Stimulated activated CD8-positive, alpha-beta memory T cell treated with anti-CD3 and anti-CD28 coated beads, Interleukin-12 subunit alpha, Interleukin-12 subunit beta, amount 100 ng/mL, for 4 hours (primary cell): ENCODE data around the gene NBEAL2.
"Not testable (repeated sequence)": the region's sequence is repeated elsewhere in the genome, so short reads cannot be mapped to it uniquely, and the experiment has no call there.

ENCODE experiments used
- DNase-seq: peaks from one replicate; pipeline ENCODE4 v3.0.0-alpha.2; 2020; ENCODE audit warnings: low read depth

Gene NBEAL2

GRCh38 chr3:47012342-47013230 is 33.1 kb downstream of the NBEAL2 start:
- no peak for DNase-seq

- DNase-seq, result no peak
Measured at GRCh38 chr3:47013231-47013630, 33.8 kb downstream of the NBEAL2 start.

GRCh38 chr3:47014036-47014435 is 34.6 kb downstream of the NBEAL2 start:
- DNase-seq, result no peak

GRCh38 chr3:47015151-47015550 is 35.7 kb downstream of the NBEAL2 start:
- no peak for DNase-seq

GRCh38 chr3:47016086-47016933 is 36.8 kb downstream of the NBEAL2 start:
- DNase-seq, result no peak

- no peak for DNase-seq
Measured at GRCh38 chr3:47016934-47017435, 37.5 kb downstream of the NBEAL2 start.

GRCh38 chr3:47017504-47018268 is 38.2 kb downstream of the NBEAL2 start:
- DNase-seq, result no peak

DNA sequence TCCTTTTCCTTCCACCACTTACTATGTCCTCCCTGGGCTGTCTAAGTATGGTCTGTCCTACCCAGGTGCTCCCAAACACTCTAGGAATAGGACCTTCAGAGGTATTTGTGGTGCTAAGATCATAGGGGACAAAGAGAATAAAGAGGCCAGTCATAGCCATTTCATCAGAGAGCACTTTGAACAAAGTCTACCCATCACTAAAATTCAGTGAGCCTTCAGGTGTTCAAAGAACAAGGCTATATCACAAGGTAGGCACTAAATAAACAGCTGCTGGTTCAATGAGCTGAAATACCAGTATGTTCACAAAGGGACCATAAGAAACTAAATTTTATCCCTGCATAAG is 38.8 kb downstream of the NBEAL2 start:
- DNase-seq, result no peak

DNA sequence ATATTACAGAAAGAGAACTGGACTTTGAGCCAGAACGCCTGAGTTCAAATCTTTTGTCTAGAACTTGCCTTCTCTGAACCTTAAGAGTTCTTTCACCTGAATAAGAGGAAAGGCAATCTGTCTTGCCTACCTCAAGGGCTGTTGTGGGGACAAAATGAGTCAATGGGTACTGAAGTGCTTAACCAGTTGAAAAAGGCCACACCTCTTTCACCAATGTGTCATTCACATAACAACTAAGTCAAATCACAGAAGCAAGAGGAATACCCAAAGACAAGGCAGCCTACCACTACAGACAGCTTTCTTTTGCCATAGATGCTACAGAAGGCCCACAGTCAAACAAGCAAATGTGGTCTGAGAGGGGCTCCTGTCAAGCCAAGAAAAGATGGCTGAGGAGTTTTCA is 39.7 kb downstream of the NBEAL2 start:
- no peak for DNase-seq

DNA sequence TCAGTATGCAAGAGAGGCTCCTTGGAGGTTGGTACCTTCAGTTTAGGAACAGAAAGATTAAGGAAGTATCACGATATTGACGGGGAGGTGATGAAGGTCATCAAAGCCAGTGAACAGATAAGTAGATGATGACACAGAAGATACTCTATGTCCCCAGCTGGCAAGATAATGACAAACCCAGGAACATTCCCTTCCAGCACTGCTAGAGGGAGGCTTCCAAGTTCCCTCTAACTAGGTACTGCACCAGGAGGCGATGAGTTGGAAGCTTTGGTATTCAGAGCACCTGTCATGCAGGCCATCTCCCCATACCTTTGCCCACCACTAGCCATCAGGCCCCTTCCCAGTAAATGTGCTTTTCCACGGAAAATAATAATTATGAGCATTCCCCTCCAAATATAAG is 40.8 kb downstream of the NBEAL2 start:
- no peak for DNase-seq

DNA sequence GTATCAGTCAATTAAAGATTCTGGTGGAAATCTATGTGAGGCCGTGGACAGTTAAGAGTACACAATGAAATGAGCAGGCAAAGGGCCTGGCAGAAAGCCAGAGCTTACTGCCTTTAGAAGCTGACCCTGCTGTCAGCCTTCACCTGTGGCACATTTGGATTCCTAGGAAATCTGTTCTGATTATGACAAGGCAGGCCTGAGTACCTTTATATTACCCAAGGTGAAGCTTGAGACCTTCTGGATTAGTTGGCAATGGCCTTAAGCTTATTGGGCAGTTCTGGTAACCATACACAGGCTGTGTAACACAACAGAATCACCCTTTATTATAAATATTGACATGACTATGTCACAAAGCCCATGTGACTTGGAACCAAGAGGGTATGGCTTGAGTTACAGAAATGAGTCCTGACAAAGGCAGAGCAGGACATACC is 43.2 kb downstream of the NBEAL2 start:
- no peak for DNase-seq

GRCh38 chr3:47024932-47025331 is 45.5 kb downstream of the NBEAL2 start:
- DNase-seq, result no peak

GRCh38 chr3:47026432-47026831 is 47.0 kb downstream of the NBEAL2 start:
- not testable (repeated sequence) for DNase-seq

- DNase-seq, result no peak
Measured at GRCh38 chr3:47028146-47028545, 48.7 kb downstream of the NBEAL2 start.

- no peak for DNase-seq
Measured at GRCh38 chr3:47028667-47029066, 49.2 kb downstream of the NBEAL2 start.

DNA sequence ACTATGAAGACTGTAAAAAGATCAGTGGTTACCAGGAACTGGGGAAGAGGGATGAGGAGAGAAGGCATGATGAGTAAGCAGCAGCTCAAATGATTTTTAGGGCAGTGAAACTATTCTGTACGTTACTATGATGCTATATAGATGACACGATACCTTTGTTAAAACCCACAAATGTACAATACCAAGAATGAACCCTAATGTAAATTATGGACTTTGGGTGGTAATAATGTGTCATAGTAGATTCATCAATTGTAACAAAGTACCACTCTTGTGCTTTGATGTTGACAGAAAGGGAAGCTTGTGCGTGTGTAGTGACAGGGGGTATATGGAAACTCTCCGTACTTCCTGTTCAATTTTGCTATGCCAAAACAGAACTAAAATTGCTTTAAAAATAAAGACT is 51.6 kb downstream of the NBEAL2 start:
- not testable (repeated sequence) for DNase-seq

GRCh38 chr3:47034868-47035489 is 55.5 kb downstream of the NBEAL2 start:
- no peak for DNase-seq

DNA sequence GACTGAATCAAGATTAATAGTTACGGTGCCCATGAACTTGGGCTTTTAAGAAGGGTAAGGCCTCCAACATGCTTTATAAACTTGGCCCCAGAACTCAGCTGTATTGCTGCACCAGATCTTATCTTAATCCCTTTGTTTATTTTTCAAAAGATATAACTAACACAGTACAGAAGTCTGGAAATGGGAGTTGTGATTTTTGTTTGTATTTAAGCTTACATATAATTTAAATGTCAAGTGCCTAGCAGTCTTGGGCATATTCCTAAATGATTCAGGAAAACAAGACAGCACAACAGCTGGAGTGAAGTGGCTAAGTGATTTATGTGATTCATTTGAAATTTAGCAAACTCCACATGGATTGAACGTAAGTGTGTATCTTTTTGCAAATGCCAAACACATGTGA is 56.2 kb downstream of the NBEAL2 start:
- DNase-seq, result no peak

DNA sequence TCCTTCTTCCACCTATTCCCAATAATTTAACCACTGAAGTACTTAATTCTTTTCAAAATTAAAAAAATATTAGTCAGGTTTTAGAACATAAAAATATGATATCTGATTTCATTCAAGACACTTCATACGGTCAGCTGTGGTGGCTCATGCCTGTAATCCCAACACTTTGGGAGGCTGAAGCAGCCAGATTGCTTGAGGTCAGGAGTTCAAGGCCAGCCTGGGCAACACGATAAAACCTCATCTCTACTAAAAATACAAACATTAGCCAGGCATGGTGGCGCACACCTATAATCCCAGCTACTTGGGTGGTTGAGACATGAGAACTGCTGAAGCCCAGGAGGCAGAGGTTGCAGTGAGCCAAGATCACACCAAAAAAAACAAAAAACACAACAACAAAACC is 56.7 kb downstream of the NBEAL2 start:
- no peak for DNase-seq

DNA sequence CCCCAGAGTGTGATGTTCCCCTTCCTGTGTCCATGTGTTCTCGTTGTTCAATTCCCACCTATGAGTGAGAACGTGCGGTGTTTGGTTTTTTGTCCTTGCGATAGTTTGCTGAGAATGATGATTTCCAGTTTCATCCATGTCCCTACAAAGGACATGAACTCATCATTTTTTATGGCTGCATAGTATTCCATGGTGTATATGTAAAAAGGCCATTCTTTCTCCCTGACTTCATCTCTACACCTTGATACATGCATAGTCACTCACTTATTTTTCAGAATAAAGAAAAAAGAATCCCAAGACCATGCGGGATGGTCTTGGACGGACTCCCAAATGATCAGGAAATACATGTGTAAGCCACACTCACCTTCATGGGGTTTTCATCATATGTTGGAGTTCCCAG is 57.8 kb downstream of the NBEAL2 start:
- not testable (repeated sequence) for DNase-seq

- no peak for DNase-seq
Measured at GRCh38 chr3:47041114-47041513, 61.6 kb downstream of the NBEAL2 start.
